Fibroblast of peridontal ligament (primary cell): ENCODE data around the gene CWC22.

Experiments used
- DNase-seq: peaks from one replicate; pipeline ENCODE4 v3.0.0-alpha.2; 2010; ENCODE audit errors: extremely low read depth

Gene CWC22

GRCh38 chr2:179898873-179899272, 108.2 kb downstream of the CWC22 start:
- peak; percentile 20 for DNase-seq
